Skeletal muscle satellite cell (primary cell): ENCODE measurements around the gene MTPN.
A peak's percentile ranks its signal among the peaks of the same experiment; 100 is the strongest.

Experiments used
- H3K27me3 ChIP-seq: 2 replicates; pipeline ENCODE4 v1.7.0; 2013; ENCODE audit warnings: low read length; ENCODE audit not compliant: control insufficient read depth, insufficient read depth
- H3K36me3 ChIP-seq: 2 replicates; pipeline ENCODE4 v1.7.0; 2013; ENCODE audit warnings: mild to moderate bottlenecking, control low read depth, low read length; ENCODE audit not compliant: insufficient read depth
- H3K4me1 ChIP-seq: 2 replicates; pipeline ENCODE4 v1.7.0; 2013; ENCODE audit warnings: low read length; ENCODE audit not compliant: control insufficient read depth, insufficient read depth
- H3K4me2 ChIP-seq: 2 replicates; pipeline ENCODE4 v1.7.0; 2013; ENCODE audit warnings: mild to moderate bottlenecking, low read length
- H3K4me3 ChIP-seq: 2 replicates; pipeline ENCODE4 v1.7.0; 2013; ENCODE audit warnings: low read length
- H3K9ac ChIP-seq: 2 replicates; pipeline ENCODE4 v1.7.0; 2013; ENCODE audit warnings: mild to moderate bottlenecking, low read depth, low read length, moderate library complexity
- H3K9me3 ChIP-seq: replicated peaks from 2 replicates; pipeline ENCODE4 v1.7.0; 2013; ENCODE audit warnings: mild to moderate bottlenecking, control low read depth, low read length

MTPN gene

GRCh38 chr7:135900065-135900546 lies 77.1 kb downstream of the MTPN start:
- no peaks in the 10 kb centered on the region for H3K4me1 ChIP-seq
- no peaks in the 10 kb centered on the region for H3K36me3 ChIP-seq
- H3K4me3 ChIP-seq = no peak overlapping the region
- H3K9ac ChIP-seq = no peak overlapping the region
- no peak overlapping the region for H3K4me2 ChIP-seq
- H3K27me3 ChIP-seq = no peaks in the 10 kb centered on the region
- H3K9me3 ChIP-seq = no peaks in the 10 kb centered on the region

- H3K9ac ChIP-seq = no peak overlapping the region
Measured at GRCh38 chr7:135899458-135900064, 77.6 kb downstream of the MTPN start.

DNA sequence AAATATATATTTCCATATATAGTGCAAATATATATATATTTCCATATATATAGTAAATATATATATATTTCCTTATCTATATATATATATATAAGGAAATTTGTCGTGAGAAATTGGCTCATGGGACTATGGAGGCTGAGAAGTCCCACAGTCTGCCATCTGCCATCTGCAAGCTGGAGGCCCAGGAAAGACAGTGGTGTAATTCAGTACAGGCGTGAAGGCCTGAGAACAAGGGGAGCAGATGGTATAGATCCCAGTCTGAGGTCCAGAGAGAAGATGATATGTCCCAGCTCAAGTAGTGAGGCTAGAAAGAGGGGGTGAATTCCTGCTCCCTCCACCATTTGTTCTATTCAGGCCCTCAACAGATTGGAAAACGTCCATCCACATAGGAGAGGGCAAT lies 78.9 kb downstream of the MTPN start:
- Histone ChIP-seq H3K27me3 (peaks cover 4% of the 10 kb centered on the region), H3K9ac (no peak overlapping the region), H3K4me3 (no peak overlapping the region), H3K9me3 (no peaks in the 10 kb centered on the region), H3K4me2 (no peak overlapping the region), H3K36me3 (no peaks in the 10 kb centered on the region), H3K4me1 (no peaks in the 10 kb centered on the region)

More at GRCh38 chr7:135899458-135900064, 77.6 kb downstream of the MTPN start:
- Histone ChIP-seq H3K9me3 (no peaks in the 10 kb centered on the region), H3K27me3 (no peaks in the 10 kb centered on the region), H3K4me2 (no peak overlapping the region), H3K4me3 (no peak overlapping the region), H3K36me3 (no peaks in the 10 kb centered on the region), H3K4me1 (no peaks in the 10 kb centered on the region)

DNA sequence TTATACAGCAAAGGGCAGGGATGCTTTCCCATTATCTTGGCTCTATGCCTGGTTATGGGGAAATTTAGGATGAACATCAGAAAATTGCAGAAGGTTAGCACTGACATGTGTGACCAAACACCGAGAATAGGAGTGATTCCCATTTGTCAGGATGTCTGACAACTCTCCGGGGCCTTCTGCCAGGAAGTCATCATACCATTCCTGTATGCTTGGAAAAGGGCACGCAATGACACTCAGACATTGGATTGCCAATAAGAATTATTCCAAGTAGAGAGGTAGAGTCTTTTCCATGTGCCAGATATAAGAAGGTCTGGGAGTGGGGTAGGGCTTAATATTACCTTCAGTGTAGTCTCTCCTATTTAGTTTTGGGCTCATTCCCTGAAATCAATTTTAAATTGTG lies 82.3 kb downstream of the MTPN start:
- H3K4me3 ChIP-seq = no peak overlapping the region
- H3K36me3 ChIP-seq = no peaks in the 10 kb centered on the region
- H3K9me3 ChIP-seq = no peaks in the 10 kb centered on the region
- H3K4me1 ChIP-seq = no peaks in the 10 kb centered on the region
- H3K9ac ChIP-seq = no peak overlapping the region
- peaks cover 25% of the 10 kb centered on the region for H3K27me3 ChIP-seq
- H3K4me2 ChIP-seq = no peak overlapping the region

- no peak overlapping the region for H3K9ac ChIP-seq
- no peaks in the 10 kb centered on the region for H3K36me3 ChIP-seq
- no peak overlapping the region for H3K4me2 ChIP-seq
- no peaks in the 10 kb centered on the region for H3K9me3 ChIP-seq
- no peak overlapping the region for H3K4me3 ChIP-seq
- peaks cover 42% of the 10 kb centered on the region for H3K27me3 ChIP-seq
- no peaks in the 10 kb centered on the region for H3K4me1 ChIP-seq
Measured at GRCh38 chr7:135889823-135890222, 87.3 kb downstream of the MTPN start.

- Histone ChIP-seq H3K9me3 (no peaks in the 10 kb centered on the region), H3K4me3 (no peak overlapping the region), H3K27me3 (peaks cover 51% of the 10 kb centered on the region), H3K4me2 (no peak overlapping the region), H3K9ac (no peak overlapping the region), H3K36me3 (no peaks in the 10 kb centered on the region), H3K4me1 (no peaks in the 10 kb centered on the region)
Measured at GRCh38 chr7:135888740-135889139, 88.4 kb downstream of the MTPN start.

DNA sequence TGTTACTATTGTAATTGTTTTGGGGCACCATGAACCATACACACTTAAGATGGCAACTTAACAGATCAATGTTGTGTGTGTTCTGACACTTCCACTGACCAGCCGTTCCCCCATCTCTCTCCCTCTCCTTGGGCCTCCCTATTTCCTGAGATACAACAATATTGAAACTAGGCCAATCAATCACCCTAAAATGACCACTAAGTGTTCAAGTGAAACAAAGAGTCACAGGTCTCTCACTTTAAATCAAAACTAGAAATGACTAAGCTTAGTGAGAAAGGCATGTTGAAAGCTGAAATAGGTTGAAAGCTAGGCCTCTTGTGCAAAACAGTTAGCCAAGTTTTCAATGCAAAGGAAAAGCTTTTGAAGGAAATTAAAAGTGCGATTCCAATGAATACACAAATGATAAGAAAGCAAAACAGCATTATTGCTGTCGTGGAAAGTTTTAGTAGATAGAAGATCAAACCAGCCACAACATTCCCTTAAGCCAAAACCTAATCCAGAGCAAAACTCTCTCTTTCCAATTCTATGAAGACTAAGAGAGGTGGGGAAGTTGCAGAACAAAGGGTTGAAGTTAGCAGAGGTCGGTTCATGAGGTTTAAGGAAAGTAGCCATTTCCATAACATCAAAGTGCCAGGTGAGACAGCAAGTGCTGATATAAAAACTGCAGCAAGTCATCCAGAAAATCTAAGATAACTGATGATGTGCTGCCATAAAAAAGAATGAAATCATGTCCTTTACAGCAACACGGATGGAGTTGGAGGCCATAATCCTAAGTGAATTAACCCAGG lies 90.6 kb downstream of the MTPN start:
- Histone ChIP-seq H3K9ac (no peak overlapping the region), H3K9me3 (no peaks in the 10 kb centered on the region), H3K36me3 (no peaks in the 10 kb centered on the region), H3K4me3 (no peak overlapping the region), H3K4me2 (no peak overlapping the region), H3K27me3 (peaks cover 41% of the 10 kb centered on the region), H3K4me1 (no peaks in the 10 kb centered on the region)

GRCh38 chr7:135884495-135885232 lies 92.5 kb downstream of the MTPN start:
- H3K27me3 ChIP-seq = peaks cover 25% of the 10 kb centered on the region
- H3K4me2 ChIP-seq = no peak overlapping the region
- no peaks in the 10 kb centered on the region for H3K9me3 ChIP-seq
- H3K9ac ChIP-seq = no peak overlapping the region
- no peaks in the 10 kb centered on the region for H3K36me3 ChIP-seq
- no peak overlapping the region for H3K4me3 ChIP-seq
- H3K4me1 ChIP-seq = no peaks in the 10 kb centered on the region

DNA sequence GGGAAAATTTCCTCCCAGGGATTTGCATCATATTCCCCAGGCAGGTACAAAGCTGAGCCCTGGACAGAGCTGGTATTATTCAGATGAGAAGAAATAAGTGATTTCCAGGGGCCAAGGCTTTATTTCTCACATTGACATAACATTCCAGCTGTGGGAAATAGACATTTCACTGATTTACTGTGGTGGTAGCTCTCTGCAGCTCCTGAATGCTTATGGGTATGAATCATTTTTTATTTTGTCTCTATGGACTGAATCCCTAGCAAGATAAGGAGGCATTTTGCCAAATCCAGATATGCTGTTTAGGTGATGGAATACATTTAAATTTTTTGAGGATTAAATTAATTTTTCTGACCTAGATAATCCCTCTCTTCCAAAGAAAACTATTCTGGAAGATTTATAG lies 97.9 kb downstream of the MTPN start:
- Histone ChIP-seq H3K4me1 (peaks cover 14% of the 10 kb centered on the region), H3K9me3 (no peaks in the 10 kb centered on the region), H3K27me3 (peaks cover 15% of the 10 kb centered on the region), H3K9ac (no peak overlapping the region), H3K4me3 (no peak overlapping the region), H3K36me3 (no peaks in the 10 kb centered on the region), H3K4me2 (no peak overlapping the region)

- no peaks in the 10 kb centered on the region for H3K36me3 ChIP-seq
- H3K27me3 ChIP-seq = peaks cover 11% of the 10 kb centered on the region
- H3K4me2 ChIP-seq = peak overlapping the region; percentile 27
- no peaks in the 10 kb centered on the region for H3K9me3 ChIP-seq
- peaks cover 14% of the 10 kb centered on the region for H3K4me1 ChIP-seq
- no peak overlapping the region for H3K9ac ChIP-seq
- no peak overlapping the region for H3K4me3 ChIP-seq
Measured at GRCh38 chr7:135878284-135878683, 98.9 kb downstream of the MTPN start.

- H3K4me3 ChIP-seq = no peak overlapping the region
- H3K9ac ChIP-seq = no peak overlapping the region
- peaks cover 14% of the 10 kb centered on the region for H3K4me1 ChIP-seq
- no peaks in the 10 kb centered on the region for H3K9me3 ChIP-seq
- peak overlapping the region; percentile 27 for H3K4me2 ChIP-seq
- H3K36me3 ChIP-seq = no peaks in the 10 kb centered on the region
- H3K27me3 ChIP-seq = peaks cover 11% of the 10 kb centered on the region
Measured at GRCh38 chr7:135877805-135878204, 99.4 kb downstream of the MTPN start.
